Sigmoid colon (tissue), 7 donors: ENCODE measurements around the gene POMT1. TPM values are rescaled to one million over a fixed set of nuclear protein-coding genes. Genes with fewer than 3 reads are reported as not detected.

Source experiments
- DNase-seq: peaks from one replicate; pipeline ENCODE4 v3.0.0-alpha.2; 2019
- H3K27ac ChIP-seq, 4 donors: fragments of 200-600 bp; sonication (generic); one replicate each; pipeline ENCODE4 v1.5.1; 2016 to 2019; ENCODE audit warnings: mild to moderate bottlenecking in 1 of 4
- H3K27me3 ChIP-seq, 3 donors: fragments of 200-600 bp; sonication (generic); one replicate each; pipeline ENCODE4 v1.5.1; 2019; ENCODE audit warnings: mild to moderate bottlenecking in 1 of 3
- H3K36me3 ChIP-seq, 4 donors: fragments of 200-600 bp; sonication (generic); one replicate each; pipeline ENCODE4 v1.5.1; 2016 to 2019
- H3K4me1 ChIP-seq, 4 donors: fragments of 200-600 bp; sonication (generic); one replicate each; pipeline ENCODE4 v1.5.1; 2017 to 2019
- H3K4me3 ChIP-seq, 4 donors: fragments of 200-600 bp; sonication (generic); one replicate each; pipeline ENCODE4 v1.5.1; 2017 to 2019; ENCODE audit warnings: mild to moderate bottlenecking in 2 of 4, moderate library complexity in 1 of 4
- H3K9me3 ChIP-seq, 4 donors: fragments of 200-600 bp in 3 of 4; sonication (generic) in 3 of 4; one replicate each; pipeline versions ENCODE4 v1.5.1 to v1.6.1; 2013 to 2019
- CTCF ChIP-seq, 4 experiments: fragments of 450-650 bp in 3 of 4; fragments of 200-600 bp in 1 of 4; IDR thresholded peaks; one replicate each; pipeline ENCODE4 v1.5.1; 2016 to 2019; ENCODE audit warnings: antibody characterized with exemption in 4 of 4, mild to moderate bottlenecking in 3 of 4, moderate library complexity in 2 of 4
- EP300 ChIP-seq, 4 donors: sonication (generic); formaldehyde crosslinking; IDR thresholded peaks; one replicate each; pipeline ENCODE4 v1.6.1; 2017; ENCODE audit warnings: antibody characterized with exemption in 4 of 4
- POLR2A ChIP-seq, 2 donors: fragments of 450-650 bp; IDR thresholded peaks; one replicate each; pipeline ENCODE4 v1.6.1; 2016; ENCODE audit warnings: antibody characterized with exemption in 2 of 2, mild to moderate bottlenecking in 2 of 2, moderate library complexity in 2 of 2
- POLR2AphosphoS5 ChIP-seq, 4 donors: sonication (generic); formaldehyde crosslinking; IDR thresholded peaks; one replicate each; pipeline ENCODE4 v1.6.1; 2017; ENCODE audit warnings: antibody characterized with exemption in 4 of 4
- WGBS, 2 donors: extraction: QIAGEN DNeasy Blood & Tissue Kit; methylation state at CpG; one replicate each; pipeline ENCODE4 v1.1.7; 2013; 5-methylcytosine and 5-hydroxymethylcytosine counted together
- intact Hi-C: fragments of 100-400 bp; cut with DNase I; formaldehyde crosslinking; loops from one replicate; pipeline ENCODE4 v1.15.1; 2023
- polyA plus RNA-seq, 3 donors: library from polyadenylated mRNA; stranded (reverse); fragments of 200-250 nt; gene quantifications; one replicate each; pipeline ENCODE4 v1.2.3, GENCODE V29; 2013
- total RNA-seq, 4 donors: library from RNA; depleted of rRNA; stranded (reverse); fragments of >200 nt; gene quantifications; one replicate each; pipeline ENCODE4 v1.1.0, GENCODE V29; 2016
- donor health status: healthy with polysubstance abuse.
- donor health status: Bipolar disorder and iron deficiency.
- donor health status: healthy.

POMT1 gene
- total and polyA plus RNA-seq, 7 donors = 3.6 to 61.2 (median 21.9) TPM

- Histone ChIP-seq H3K27me3 (no peaks in the 10 kb centered on the region), H3K27ac (peak overlapping the region; percentile 84 to 87 (median 86)), H3K36me3 (peaks cover 16 to 48% (median 36%) of the 10 kb centered on the region in 4 donors), H3K4me1 (peaks cover 0 to 20% (median 15%) of the 10 kb centered on the region in 4 donors), H3K4me3 (peak overlapping the region; percentile 75 to 99 (median 88)), H3K9me3 (no peaks in the 10 kb centered on the region)
- 47 to 65% methylated on average over 24 of the region's 24 CpGs for WGBS, 2 donors
- DNase-seq = peak; percentile 46
- TF ChIP-seq CTCF (IDR thresholded peaks at IDR 0.05) = no peak
- no peak for TF ChIP-seq EP300 (IDR thresholded peaks at IDR 0.05)
- no peak for TF ChIP-seq POLR2A (IDR thresholded peaks at IDR 0.05)
- no peak for TF ChIP-seq POLR2AphosphoS5 (IDR thresholded peaks at IDR 0.05)
- intact Hi-C loops = loop anchor here (5.0 kb wide), 1 partner anchor 207 kb away; no protein-coding TSS in a partner anchor
Observed at GRCh38 chr9:131529597-131530545, 27.2 kb downstream of the POMT1 start.

GRCh38 chr9:131530546-131530919 lies 27.8 kb downstream of the POMT1 start:
- H3K4me1 ChIP-seq = peaks cover 0 to 20% (median 15%) of the 10 kb centered on the region in 4 donors
- no peak for TF ChIP-seq EP300 (IDR thresholded peaks at IDR 0.05)
- TF ChIP-seq POLR2AphosphoS5 (IDR thresholded peaks at IDR 0.05) = no peak
- TF ChIP-seq CTCF (IDR thresholded peaks at IDR 0.05) = peak in 1 of 4 experiments; percentile 27
- H3K27ac ChIP-seq = peak overlapping the region; percentile 84 to 87 (median 86)
- H3K9me3 ChIP-seq = no peaks in the 10 kb centered on the region
- 2 to 5% methylated on average over 29 of the region's 29 CpGs for WGBS, 2 donors
- H3K4me3 ChIP-seq = peak overlapping the region; percentile 75 to 99 (median 88)
- peak; percentile 76 for DNase-seq
- H3K27me3 ChIP-seq = no peaks in the 10 kb centered on the region
- intact Hi-C loops = loop anchor here (5.0 kb wide), 1 partner anchor 207 kb away; no protein-coding TSS in a partner anchor
- H3K36me3 ChIP-seq = peaks cover 16 to 42% (median 31%) of the 10 kb centered on the region in 4 donors

GRCh38 chr9:131530920-131531832 lies 28.5 kb downstream of the POMT1 start, which contains the start of gene UCK1:
Gene UCK1 (minus strand): TSS chr9:131531263. CDS start chr9:131531174, 89 bp downstream.
- Histone ChIP-seq H3K36me3 (peaks cover 16 to 35% (median 28%) of the 10 kb centered on the region in 4 donors), H3K9me3 (no peaks in the 10 kb centered on the region), H3K4me1 (peaks cover 0 to 20% (median 15%) of the 10 kb centered on the region in 4 donors), H3K4me3 (peak within 1 kb of the TSS; percentile 75 to 99 (median 88)), H3K27me3 (no peaks in the 10 kb centered on the region), H3K27ac (peak within 1 kb of the TSS; percentile 84 to 87 (median 86))
- peak; percentile 64 to 91 (median 78) for TF ChIP-seq POLR2AphosphoS5 (IDR thresholded peaks at IDR 0.05)
- no peak for TF ChIP-seq CTCF (IDR thresholded peaks at IDR 0.05)
- peak; percentile 55 to 58 for TF ChIP-seq POLR2A (IDR thresholded peaks at IDR 0.05)
- no peak for TF ChIP-seq EP300 (IDR thresholded peaks at IDR 0.05)
- WGBS, 2 donors = 11 to 12% methylated on average over 103 of the region's 103 CpGs
- DNase-seq = peak; percentile 90
- intact Hi-C loops = loop anchor here (5.0 kb wide), 1 partner anchor 206 kb away; no protein-coding TSS in a partner anchor

- intact Hi-C loops = loop anchor here (5.0 kb wide), 1 partner anchor 203 kb away; no protein-coding TSS in a partner anchor
- WGBS, 2 donors = 7 to 36% methylated on average over 8 of the region's 8 CpGs
- Histone ChIP-seq H3K27ac (no peak overlapping the region), H3K27me3 (no peaks in the 10 kb centered on the region), H3K9me3 (no peaks in the 10 kb centered on the region), H3K36me3 (no peaks in the 10 kb centered on the region), H3K4me1 (peaks cover 0 to 17% (median 12%) of the 10 kb centered on the region in 4 donors), H3K4me3 (no peak overlapping the region)
- no peak for DNase-seq
- TF ChIP-seq POLR2AphosphoS5 (IDR thresholded peaks at IDR 0.05) = no peak
- no peak for TF ChIP-seq POLR2A (IDR thresholded peaks at IDR 0.05)
- no peak for TF ChIP-seq EP300 (IDR thresholded peaks at IDR 0.05)
- TF ChIP-seq CTCF (IDR thresholded peaks at IDR 0.05) = no peak
Observed at GRCh38 chr9:131534721-131535237, 32.1 kb downstream of the POMT1 start.
